Measurements from ENCODE around the gene CSKMT.
"Not testable (repeated sequence)": the region's sequence is repeated elsewhere in the genome, so short reads cannot be mapped to it uniquely, and the experiment has no call there.

CSKMT gene

GRCh38 chr11:62665075-62665598, at the start of gene CSKMT, which contains the start of gene C11orf98:
Gene CSKMT (plus strand): TSS chr11:62665312. CDS start chr11:62665880, 568 bp downstream.
Gene C11orf98 (minus strand): TSS chr11:62665210. CDS start chr11:62665169, 41 bp downstream.
- peak; percentile 96 for DNase-seq

GRCh38 chr11:62615521-62615920, 49.6 kb upstream of the CSKMT start:
- no peak for DNase-seq

GRCh38 chr11:62616957-62617356, 48.2 kb upstream of the CSKMT start:
- DNase-seq: not testable (repeated sequence)

- DNase-seq: no peak
These were observed 44.0 kb upstream of the CSKMT start for GRCh38 chr11:62621027-62621566.

- peak; percentile 96 for DNase-seq
These were observed 43.3 kb upstream of the CSKMT start, which contains the start of gene B3GAT3 for GRCh38 chr11:62621567-62622470. Gene B3GAT3 (minus strand): TSS chr11:62621986. CDS start chr11:62621947, 39 bp downstream.

GRCh38 chr11:62622476-62623089, 42.5 kb upstream of the CSKMT start:
- DNase-seq: no peak

- no peak for DNase-seq
These were observed 37.4 kb upstream of the CSKMT start for GRCh38 chr11:62627713-62628112.

GRCh38 chr11:62632492-62632891, 32.6 kb upstream of the CSKMT start:
- DNase-seq: no peak

- no peak for DNase-seq
These were observed 20.9 kb upstream of the CSKMT start for GRCh38 chr11:62644220-62644619.

GRCh38 chr11:62645671-62645945, 19.5 kb upstream of the CSKMT start:
- no peak for DNase-seq

- peak; percentile 100 for DNase-seq
These were observed 18.9 kb upstream of the CSKMT start, which contains the start of gene GANAB for GRCh38 chr11:62645946-62646824. Gene GANAB (minus strand): TSS chr11:62646613. CDS start chr11:62646599, 14 bp downstream.

- DNase-seq: no peak
These were observed 18.1 kb upstream of the CSKMT start for GRCh38 chr11:62646825-62647608.

- DNase-seq: no peak
These were observed 17.5 kb upstream of the CSKMT start for GRCh38 chr11:62647609-62648005.

- DNase-seq: no peak
These were observed 16.7 kb upstream of the CSKMT start for GRCh38 chr11:62648185-62648966.

GRCh38 chr11:62648967-62649364, 16.1 kb upstream of the CSKMT start:
- DNase-seq: no peak

- DNase-seq: no peak
These were observed 15.6 kb upstream of the CSKMT start for GRCh38 chr11:62649486-62649885.

GRCh38 chr11:62650283-62650682, 14.8 kb upstream of the CSKMT start:
- not testable (repeated sequence) for DNase-seq

- DNase-seq: no peak
These were observed 12.7 kb upstream of the CSKMT start for GRCh38 chr11:62652161-62653006.

GRCh38 chr11:62654297-62654696, 10.8 kb upstream of the CSKMT start:
- no peak for DNase-seq

All from stimulated activated CD4-positive, alpha-beta T cell treated with anti-CD3 and anti-CD28 coated beads, Interleukin-4, amount 100 ng/mL, for 24 hours (primary cell).